Measurements from ENCODE around the gene RAP1GAP.
"Not testable (repeated sequence)": the region's sequence is repeated elsewhere in the genome, so short reads cannot be mapped to it uniquely, and the experiment has no call there.

The RAP1GAP gene

DNA sequence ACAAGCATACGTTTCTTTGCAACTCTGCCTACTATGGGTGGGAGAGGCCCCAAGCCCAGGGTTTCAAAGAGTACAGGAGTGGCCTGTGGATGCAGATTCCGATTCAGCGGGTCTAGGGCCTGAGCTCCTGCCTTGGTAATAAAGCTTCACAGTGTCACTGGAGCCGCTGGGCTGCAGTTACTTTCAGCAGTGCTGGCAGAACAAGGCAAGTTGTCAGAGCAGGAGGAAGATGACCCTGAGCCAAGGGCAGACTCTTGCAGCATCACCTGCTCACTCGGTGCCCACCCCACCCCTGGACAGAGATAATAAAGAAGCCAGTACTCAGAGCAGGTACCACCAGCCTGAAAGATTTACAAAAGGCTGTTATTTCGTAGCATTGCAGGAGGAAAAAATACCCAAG, 8.0 kb upstream of the RAP1GAP start:
- DNase-seq (ENCODE audit: low read depth in 2 of 2): no peak

DNA sequence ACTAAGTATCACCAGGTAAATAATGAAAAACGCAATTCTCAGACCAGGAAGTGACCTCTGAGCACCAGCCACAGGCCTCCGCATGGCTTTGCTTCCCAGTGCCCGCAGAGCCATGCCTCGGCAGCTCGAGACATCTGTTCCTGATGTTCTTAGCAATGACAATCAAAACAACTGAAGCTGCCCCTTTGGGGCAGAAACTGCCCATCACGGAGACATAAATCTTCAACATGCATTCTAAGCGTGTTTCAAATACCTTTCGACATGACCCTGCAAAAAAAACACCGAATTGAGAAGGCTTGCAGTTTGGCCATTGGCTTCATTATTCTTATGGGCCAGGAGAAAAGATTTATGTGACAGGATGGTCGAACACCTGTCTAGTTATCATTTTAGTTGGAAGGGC, 5.8 kb upstream of the RAP1GAP start:
- DNase-seq (ENCODE audit: low read depth in 2 of 2): no peak

DNA sequence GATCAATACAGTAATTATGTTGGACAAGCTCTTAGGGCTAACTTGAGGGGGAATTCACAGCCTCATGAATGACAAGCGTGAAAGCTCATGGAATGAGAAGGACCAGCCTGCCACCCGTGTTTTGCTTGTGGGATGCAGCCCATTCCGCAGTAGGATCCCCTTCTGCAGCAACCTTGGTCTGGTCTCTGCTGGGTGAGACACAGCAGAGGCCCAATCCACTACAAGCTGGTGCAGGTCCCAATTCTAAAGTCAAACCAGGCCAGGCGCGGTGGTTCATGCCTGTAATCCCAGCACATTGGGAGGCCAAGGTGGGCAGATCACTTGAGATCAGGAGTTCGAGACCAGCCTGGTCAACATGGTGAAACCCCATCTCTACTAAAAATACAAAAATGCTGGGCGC, 4.7 kb upstream of the RAP1GAP start:
- not testable (repeated sequence) for DNase-seq (ENCODE audit: low read depth in 2 of 2)

DNA sequence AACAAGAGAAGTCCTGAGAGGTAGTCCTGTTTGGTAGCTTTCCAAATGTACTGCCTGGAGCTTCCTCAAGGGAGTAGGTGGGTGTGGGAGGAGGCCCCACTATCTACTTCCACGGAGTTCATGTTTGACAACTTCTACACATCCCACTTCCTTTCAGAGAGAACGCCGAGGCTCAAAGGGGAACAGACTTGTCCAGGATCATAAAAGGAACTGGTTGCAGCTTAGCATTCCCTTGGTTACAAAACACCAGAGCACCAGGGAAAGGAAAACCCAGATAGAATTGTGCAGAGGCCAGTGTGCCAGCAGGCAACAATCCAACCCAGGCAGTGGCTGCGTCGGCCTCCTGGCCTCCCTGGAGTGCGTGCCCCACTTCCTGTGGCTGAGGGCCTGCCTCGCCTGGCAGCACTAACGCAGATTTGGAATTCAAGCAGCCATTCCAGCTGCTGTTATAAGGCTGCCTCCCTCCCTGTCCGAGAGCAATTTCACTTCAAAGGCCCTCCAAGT, 4.2 kb upstream of the RAP1GAP start:
- DNase-seq (ENCODE audit: low read depth in 2 of 2): no peak

DNA sequence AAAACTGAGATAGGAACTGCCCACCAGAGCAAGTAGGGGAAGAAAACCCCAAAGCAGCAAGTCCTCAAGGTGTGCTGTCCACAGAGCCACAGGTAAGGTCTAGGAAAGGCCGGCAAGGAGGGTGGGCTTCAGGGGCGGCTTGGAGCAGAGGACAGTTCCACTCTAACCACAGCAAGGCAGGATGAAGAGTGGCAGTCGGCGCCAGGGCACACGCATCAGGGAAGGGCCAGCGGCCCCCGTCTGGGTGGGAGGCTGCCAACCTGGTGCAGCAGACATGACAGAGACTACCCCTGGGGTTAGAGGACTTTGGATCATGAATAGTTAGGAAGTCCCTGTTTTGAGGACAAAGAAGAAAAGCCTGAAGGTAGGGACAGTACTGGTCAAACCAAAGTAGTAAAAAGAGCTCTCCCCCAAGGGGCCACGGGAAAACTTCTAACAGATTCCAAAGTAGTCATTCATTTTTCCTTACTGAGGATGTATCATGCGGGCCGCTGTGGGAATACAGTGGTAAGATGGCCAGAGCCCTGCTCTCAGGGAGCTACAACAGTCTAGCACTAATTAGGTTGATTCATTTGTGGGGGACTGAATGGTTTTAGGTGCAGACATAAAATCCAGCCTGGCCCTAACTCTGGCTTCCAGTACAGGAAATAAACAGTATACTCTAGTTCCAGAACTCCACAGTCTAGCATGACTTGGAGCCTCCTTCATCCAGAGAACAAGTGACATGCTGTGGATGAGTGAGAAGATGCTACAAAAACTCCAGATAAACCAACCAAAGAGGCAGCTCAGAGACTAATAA, 3.5 kb upstream of the RAP1GAP start:
- no peak for DNase-seq (ENCODE audit: low read depth in 2 of 2)

DNA sequence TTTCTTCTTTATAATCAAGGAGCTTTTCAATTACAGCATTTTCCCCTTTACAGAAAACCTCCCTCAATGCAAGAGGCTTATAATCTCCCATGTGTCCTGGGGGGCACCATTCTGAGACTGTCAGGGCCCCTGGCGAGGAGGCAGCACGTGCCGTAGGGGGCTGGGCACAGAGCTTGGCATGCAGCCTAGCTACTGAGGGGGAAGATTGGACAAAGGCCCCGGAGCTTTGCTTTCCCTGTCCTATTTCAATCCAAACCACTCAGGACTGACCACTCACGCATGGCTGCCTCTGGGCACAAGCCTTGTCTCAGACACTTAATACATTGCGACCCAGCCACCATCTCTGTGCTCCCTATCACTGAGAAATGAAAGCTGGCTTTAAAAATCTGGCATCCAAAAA, 2.8 kb upstream of the RAP1GAP start:
- DNase-seq (ENCODE audit: low read depth in 2 of 2): no peak

DNA sequence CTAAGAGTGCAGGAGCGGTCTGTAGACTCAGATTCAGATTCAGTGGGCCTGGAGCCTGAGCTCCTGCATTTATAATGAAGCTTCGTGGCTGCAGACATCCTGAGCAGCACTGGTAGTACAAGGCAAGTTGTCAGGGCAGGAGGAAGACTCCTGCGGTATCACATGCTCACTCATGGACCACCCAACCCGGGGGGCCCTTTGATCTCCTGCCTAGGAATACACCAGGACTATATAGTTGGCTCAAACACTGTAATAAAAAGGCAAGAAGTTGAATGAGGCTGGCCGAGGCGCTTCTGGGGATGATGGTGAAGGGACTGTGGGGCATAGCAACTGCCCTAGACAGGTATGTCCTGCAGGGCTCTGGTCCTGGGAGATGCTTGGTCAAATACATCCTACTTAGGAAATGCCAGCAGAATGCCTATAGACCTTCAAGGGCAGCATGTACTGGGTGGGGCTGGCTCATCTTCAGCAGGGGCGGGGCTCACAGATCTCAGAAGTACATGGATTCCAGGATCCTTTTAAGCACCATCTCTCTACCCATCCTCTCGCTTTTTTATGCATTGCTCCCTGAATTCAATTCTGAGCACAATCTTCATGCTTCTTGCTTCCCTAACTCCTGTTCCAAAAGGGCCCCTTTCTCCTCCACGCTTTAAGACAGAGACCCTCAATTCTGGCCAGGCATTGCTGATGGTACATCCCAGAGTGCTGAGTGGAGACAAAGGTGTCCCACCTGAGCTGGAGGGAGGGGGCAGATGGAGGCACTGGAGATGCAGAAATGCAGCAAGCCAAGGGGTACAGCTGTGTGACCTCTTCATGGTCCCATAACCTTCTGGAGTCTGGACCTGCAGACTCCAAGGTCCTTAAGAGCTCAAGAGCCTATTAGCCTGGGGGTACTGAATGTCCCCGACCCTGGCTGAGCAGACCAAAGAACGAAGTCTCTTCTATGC, 2.1 kb upstream of the RAP1GAP start:
- no peak for DNase-seq (ENCODE audit: low read depth in 2 of 2)

DNA sequence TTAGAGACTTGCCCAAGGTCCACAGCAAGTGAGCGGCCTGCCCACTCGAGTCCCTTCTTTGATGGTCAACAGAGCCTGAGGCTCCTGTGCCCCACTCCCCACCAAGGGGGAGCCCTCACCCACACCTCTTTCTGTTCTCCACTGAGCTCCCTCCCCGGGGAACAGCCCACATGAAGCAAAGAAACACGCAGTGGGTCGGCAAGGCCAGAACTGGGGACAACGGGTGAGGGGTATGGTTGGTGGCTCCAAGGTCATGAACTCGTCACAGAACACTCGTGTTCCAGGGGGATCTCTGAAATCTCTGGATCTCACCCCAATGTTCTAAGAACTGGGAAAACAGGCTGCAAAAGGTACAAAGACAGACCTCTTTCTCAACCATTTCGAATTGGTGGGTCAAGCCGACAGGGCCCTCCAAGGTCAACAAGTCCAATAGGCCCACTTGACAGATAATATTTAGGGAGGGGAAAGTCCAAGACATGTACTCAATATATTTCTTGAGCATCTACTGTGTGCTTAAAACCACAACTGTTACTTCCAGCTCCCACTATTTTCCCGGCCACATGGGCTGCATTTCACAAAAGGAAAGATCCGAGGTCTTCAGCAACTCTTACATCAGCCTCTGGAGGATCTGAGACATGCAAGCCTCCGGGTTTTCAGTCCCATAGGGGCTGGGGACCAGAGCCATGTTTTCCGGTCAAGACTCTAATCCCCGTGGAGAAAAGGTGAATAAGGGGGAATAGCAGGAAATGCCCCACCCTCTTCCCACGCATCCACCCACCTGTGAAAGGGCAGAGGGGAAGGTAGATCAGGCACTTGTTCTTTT, 1.1 kb upstream of the RAP1GAP start:
- DNase-seq (ENCODE audit: low read depth in 2 of 2): no peak

DNA sequence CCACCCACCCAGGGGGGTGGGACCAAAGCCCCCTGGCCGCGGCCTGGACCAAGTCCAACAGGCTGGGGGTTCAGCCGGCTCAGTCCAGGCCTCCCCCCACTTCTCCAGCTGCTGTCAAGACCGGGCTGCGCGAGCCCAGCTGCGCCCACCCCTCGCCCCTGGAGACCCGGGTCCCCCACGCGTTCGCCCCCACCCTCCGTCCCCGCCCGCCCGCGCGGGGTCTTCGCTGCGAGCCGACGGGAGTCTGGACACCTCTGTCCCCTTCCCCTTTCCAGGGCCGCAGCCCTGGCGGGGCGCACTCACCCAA, 253 bp downstream of the RAP1GAP start:
- DNase-seq (ENCODE audit: low read depth in 2 of 2): no peak

DNA sequence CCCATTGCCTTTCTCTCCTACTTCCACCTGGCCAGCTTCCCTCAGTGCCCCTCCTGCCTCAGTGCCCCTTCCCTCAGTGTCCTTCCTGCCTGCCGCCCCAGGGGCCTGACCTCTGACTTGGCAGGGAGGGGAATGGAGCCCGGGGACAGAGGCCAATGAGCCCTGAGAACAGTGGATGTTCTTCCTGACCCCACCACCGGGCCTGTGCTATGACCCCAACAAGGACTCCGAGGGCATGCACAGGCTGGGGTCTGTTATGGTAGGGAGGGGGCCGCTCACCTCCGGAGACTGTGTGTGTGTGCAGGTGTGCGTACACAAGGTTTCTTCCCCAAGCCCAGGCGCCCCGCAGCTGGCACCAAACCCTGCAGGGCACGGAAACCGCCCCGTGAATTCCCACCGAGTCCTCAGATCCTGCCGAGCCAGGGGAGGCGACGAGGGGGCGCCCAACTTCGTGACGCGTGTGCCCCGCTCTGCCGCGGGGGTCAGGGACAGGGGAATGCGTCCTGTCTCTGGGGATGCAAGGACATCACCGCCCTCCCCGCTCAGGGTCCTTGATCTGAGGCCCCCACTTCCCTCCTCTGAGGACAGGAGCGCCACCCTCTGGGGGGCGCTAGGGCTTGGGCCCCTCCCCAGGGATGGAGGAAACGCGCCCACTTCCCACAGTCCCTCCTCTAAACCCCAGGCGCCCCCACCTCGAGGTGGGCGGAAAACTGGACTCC, 766 bp downstream of the RAP1GAP start:
- DNase-seq (ENCODE audit: low read depth in 2 of 2): no peak

DNA sequence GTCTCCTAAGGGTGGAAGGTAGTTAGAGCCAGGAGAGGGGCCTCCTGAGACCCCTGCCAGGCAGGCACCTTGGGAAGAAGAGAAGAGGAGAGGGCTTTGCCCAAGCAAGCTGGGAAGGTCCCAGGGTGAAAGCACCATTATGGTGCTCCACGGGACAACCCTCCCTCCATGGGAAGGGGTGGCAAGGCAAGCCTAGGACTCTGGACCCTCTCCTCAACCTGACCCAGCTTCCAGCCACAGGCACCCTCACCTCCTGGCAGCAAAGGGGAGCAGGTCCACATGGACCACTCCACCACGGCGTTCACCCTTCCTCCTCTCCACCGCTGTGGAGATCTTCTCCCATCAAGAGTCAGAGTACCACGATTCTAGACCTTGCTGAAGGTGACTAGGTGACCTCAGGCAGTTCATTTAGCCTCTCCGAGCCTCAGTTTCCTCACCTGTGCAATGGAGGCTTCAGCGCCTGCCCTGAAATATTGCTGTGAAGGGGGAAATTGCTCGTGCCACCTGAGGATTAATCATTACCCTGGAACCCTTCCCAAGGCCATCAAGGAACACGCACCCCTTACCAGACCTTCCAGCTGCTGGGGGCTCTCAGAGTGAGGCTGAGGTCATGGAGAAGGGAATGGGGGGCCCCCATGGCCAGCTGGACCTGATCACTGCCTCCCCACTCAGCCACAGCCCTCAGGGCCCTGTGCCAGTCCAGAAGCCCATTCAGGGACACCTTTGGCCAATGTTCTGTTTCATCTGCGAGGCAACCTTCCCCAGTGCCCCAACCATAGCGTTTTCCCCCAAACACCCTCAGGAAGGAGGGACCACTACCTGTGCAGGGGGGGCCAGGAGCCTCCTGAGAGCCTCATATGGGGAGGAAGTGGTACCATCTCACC, 1.6 kb downstream of the RAP1GAP start:
- DNase-seq (ENCODE audit: low read depth in 2 of 2): no peak

DNA sequence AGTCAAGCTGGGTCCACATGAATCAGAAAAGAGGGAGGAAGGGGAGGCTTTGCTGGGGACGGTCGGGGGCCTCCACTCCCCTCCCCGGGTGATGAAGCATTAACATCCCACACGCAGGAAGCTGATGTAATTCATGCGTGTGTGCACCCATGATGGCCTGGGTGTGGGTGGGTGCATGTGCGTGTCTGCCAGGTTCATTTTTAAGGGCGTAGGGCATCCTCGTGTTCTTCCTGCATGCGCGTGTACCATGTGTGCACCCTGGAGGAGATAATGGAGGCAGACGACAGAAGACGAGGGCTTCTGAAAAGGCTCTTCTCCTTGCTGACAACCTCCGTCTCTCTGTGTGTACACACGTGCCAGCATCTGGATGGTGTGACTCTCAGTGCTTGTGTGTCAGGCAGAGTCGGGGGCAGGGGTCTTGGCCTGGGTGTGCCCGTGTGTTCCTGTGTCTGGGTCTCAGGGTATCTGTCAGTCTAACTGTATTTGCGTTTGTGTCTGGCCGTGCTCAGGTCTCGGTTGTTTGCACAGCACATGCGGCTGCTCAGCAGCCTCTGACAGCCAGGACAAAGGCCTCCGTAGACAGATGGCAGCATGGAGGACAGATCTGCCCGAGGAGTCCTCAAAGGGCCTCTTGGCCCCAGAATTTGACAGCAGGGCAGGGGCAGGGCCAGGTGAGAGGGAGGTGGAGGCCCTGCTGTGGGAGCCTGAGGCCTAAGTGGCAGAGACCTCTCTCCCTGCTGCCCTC, 2.4 kb downstream of the RAP1GAP start:
- DNase-seq (ENCODE audit: low read depth in 2 of 2): no peak

DNA sequence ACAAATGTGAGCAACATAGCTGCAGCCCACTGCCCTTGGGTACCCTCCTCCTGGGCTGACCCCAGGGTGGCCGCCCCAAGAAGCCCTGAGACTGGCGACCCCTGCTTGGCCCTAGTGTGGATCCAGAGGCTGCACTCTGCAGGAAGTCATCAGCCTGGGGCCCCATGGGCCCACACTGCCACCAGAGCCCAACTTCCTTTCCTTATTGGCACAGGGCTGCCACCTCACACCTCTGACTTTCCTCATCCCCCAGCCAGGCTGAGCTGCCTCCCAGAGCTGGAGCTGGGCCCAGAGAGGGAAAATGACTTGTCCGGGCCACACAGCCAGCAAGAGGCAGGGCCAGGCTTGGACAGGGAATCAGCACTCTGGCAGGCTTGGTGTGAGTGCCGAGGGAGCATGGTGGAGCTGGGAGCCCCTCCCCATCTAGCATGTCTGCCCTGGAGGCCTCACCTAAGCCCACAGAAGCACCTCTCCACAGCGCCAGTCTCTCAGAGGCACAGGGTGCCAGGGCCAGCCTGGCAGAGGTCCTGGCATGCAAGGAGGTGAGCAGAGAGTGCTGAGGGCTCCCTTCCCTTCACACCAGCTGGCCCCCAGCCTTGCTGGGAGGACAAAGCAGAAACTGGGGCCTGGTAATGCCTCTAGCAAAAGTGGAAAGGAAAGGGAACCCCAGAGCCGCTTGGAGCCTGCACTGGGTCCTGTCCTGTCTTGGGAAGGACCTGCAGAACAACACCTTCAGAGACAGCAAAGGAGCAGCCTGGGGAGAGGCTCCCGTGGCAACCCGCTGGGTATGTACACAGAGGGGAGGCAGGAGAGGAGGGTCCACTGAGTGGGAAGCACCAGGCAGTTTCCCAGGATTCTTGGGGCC, 3.2 kb downstream of the RAP1GAP start:
- no peak for DNase-seq (ENCODE audit: low read depth in 2 of 2)

DNA sequence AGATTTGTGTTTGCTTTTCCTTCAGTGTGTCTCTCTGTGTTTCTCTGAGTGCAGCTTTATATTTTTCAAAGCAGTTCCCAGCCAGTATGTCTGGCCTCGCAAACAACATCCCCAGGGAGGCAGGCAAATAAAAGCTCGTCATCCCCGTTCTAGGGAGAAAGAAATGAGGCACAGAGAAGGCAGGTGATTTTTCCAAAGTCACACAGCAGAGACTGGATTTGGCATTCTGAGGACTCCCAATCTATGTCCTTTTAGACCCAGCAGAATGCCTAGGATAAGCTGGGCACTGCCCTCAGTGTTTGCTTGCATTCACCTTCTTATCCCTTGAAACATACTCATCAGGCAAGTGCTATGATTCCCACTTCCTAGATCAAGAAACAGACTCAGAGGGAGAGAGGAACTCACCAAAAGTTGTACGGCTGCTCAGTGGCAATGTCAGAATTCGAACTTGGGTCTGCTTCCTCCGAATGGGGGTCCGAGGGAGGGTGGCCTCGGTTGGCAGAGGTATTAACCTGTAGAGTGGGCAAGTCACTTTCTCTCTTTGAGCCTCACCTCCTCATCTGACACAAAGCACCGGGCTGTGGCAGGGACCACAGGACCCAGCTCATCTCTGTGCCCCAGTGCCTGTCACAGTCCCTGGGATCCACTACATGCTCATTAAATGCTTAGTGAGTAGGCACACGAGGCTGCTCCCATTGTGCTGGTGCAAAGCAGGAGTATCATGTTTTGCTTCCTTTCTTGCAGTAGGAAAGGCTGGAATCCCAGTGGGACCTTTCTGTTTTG, 4.2 kb downstream of the RAP1GAP start:
- DNase-seq (ENCODE audit: low read depth in 2 of 2): no peak

DNA sequence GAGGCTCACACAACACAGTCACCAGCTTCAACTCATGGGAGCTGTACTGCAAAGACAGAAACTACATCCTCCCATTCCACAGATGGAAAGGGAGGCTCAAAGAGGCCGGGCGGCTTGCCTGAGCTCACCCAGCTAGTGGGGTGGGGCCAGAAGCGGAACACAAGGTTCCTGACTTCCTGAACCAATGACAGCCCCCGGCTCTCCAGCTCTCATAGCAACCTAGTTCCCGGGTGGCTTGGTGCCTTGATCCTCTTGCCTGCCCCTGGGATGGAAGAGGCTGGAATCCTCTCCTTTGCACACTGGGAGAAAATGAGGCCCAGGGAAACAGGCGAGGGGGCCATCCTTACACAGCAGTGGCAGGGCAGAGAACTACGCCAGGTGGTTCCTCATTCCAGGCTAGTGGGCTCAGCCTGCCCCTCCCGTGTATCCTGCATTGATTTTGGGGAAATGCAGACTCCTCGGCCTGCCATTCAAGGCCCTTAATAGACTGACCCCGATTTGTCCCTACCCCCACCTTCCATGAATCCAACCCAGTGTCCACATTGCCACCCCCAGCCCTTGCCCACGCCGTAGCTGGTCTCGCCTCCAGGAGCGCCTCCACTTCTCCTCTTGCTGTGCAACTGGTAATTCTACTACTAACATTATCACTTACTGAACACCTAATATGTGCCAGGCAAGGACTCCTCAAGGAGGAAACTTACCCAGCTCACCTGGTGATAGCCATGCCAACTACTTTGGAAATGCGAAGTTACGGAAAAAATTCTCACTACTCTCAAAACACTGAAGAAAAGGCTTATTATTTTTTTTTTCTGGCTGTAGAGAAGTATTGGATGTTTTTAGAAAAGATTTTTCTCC, 5.0 kb downstream of the RAP1GAP start:
- no peak for DNase-seq (ENCODE audit: low read depth in 2 of 2)

DNA sequence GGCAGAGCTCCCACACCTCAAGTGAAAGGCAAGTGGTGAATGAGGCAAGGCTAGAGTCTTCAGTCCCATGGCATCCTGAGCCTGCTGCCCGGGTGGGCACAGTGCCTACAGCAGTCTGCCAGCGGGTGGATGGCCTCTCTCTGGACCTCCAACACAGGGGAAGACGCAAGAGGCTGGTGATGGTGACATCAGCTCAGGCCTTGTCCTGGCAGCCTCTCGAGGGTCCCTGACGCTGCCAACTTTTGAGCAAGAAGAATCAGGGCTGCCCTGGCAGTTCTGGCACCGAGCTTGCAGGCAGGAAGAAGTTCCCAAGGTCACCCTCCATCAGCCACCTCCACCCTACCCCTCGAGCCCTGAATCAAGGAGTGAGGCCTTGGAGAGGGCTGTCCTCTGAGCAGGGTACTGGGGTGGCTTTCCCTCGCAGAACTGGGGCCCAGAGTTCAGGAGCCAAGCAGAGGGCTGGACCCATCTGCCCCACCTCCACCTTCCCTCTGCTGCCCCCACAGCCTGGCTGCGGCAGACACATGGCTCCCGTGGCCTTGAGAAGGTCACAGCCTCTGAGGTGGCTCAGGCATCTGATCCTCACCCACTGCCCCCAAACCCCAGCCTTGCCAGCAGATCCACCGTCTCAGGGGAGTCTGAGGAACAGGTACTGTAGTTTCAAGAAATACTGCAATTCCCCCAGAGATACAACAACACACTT, 5.8 kb downstream of the RAP1GAP start:
- DNase-seq (ENCODE audit: low read depth in 2 of 2): no peak

All from stimulated activated CD8-positive, alpha-beta memory T cell treated with anti-CD3 and anti-CD28 coated beads, Interleukin-15, amount 100 ng/mL, for 4 hours (primary cell).